Testis (tissue), 2 donors: Measurements from ENCODE around the gene LRP2BP.

ENCODE experiments used
- POLR2A ChIP-seq: fragments of 450-650 bp; IDR thresholded peaks from one replicate; pipeline ENCODE4 v1.6.1; 2017; ENCODE audit warnings: antibody characterized with exemption, mild to moderate bottlenecking, moderate library complexity
- TF ChIP-seq, protein P1 (sequence below), 3 experiments: fragments of 450-650 bp in 2 of 3; fragments of 200-600 bp in 1 of 3; sonication (generic) in 1 of 3; IDR thresholded peaks; one replicate each; pipeline ENCODE4 v1.5.1; 2016 to 2019; ENCODE audit warnings: antibody characterized with exemption in 3 of 3, mild to moderate bottlenecking in 2 of 3, moderate library complexity in 1 of 3

- TF ChIP-seq, protein P1, sequence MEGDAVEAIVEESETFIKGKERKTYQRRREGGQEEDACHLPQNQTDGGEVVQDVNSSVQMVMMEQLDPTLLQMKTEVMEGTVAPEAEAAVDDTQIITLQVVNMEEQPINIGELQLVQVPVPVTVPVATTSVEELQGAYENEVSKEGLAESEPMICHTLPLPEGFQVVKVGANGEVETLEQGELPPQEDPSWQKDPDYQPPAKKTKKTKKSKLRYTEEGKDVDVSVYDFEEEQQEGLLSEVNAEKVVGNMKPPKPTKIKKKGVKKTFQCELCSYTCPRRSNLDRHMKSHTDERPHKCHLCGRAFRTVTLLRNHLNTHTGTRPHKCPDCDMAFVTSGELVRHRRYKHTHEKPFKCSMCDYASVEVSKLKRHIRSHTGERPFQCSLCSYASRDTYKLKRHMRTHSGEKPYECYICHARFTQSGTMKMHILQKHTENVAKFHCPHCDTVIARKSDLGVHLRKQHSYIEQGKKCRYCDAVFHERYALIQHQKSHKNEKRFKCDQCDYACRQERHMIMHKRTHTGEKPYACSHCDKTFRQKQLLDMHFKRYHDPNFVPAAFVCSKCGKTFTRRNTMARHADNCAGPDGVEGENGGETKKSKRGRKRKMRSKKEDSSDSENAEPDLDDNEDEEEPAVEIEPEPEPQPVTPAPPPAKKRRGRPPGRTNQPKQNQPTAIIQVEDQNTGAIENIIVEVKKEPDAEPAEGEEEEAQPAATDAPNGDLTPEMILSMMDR (IDR thresholded peaks at IDR 0.05), result no peak
- no peak for TF ChIP-seq POLR2A
These were observed 37.2 kb downstream of the LRP2BP start for GRCh38 chr4:185358514-185358913.
